ENCODE results near the gene PLA2G12A. TPM values are rescaled to one million over a fixed set of nuclear protein-coding genes. Genes with fewer than 3 reads are reported as not detected.

Gene PLA2G12A
- total and polyA plus RNA-seq, 9 of the 15 experiments (the other 6 are each of a cell fraction or from before 2014, with no cell fraction given) = 24.2 to 226 (median 80.5) TPM

- TF ChIP-seq TAF7 (tag; IDR thresholded peaks at IDR 0.05) = no peak
- TF ChIP-seq SRSF7 (optimal IDR thresholded peaks at IDR 0.05; ENCODE audit: low read depth, low read length) = no peak
- TF ChIP-seq ETS2 (tag; IDR thresholded peaks at IDR 0.05; ENCODE audit: borderline replicate concordance, poor library complexity, severe bottlenecking) = no peak
- no peak for TF ChIP-seq SRF (CRISPR knock-in tag; IDR thresholded peaks at IDR 0.05)
- TF ChIP-seq TSC22D4 (tag; IDR thresholded peaks at IDR 0.05) = no peak
- no peak for TF ChIP-seq CBX5 (IDR thresholded peaks at IDR 0.05; ENCODE audit: borderline replicate concordance, low read depth)
- no peak for TF ChIP-seq BRD9 (IDR thresholded peaks at IDR 0.05; ENCODE audit: low read depth, partially characterized antibody)
- no peak for TF ChIP-seq TAF1 (IDR thresholded peaks at IDR 0.05; ENCODE audit: control insufficient read depth, extremely low read depth, insufficient read depth, low read length, severe bottlenecking)
- TF ChIP-seq CAMTA2 (CRISPR knock-in tag; conservative IDR thresholded peaks at IDR 0.05) = no peak
- no peak for TF ChIP-seq CBFA2T2 (conservative IDR thresholded peaks at IDR 0.05)
- TF ChIP-seq GTF2B (IDR thresholded peaks at IDR 0.05; ENCODE audit: extremely low read depth, insufficient read length) = no peak
- 0 out of 2 replicates have a peak, but pooled peaks have one; percentile 47 for TF ChIP-seq CHAMP1 (IDR thresholded peaks at IDR 0.05)
- no peak for TF ChIP-seq SMARCB1 (IDR thresholded peaks at IDR 0.05; ENCODE audit: insufficient read length, low read depth)
- TF ChIP-seq ZFPM2 (CRISPR knock-in tag; IDR thresholded peaks at IDR 0.05) = no peak
- no peak for TF ChIP-seq THRAP3 (IDR thresholded peaks at IDR 0.05; ENCODE audit: borderline replicate concordance)
- no peak for TF ChIP-seq IRF9 (tag; IDR thresholded peaks at IDR 0.05)
- no peak for TF ChIP-seq WHSC1 (IDR thresholded peaks at IDR 0.05; ENCODE audit: low read length)
- TF ChIP-seq MTA3 (IDR thresholded peaks at IDR 0.05; ENCODE audit: borderline replicate concordance) = 0 out of 2 replicates have a peak, but pooled peaks have one; percentile 43
- no peak for TF ChIP-seq FOXO4 (CRISPR knock-in tag; IDR thresholded peaks at IDR 0.05)
- TF ChIP-seq SRSF9 (IDR thresholded peaks at IDR 0.05; ENCODE audit: borderline replicate concordance, low read depth, low read length) = no peak
These were observed 1.0 kb upstream of the PLA2G12A start (continued) for GRCh38 chr4:109730619-109731545.

Measured in K562 (cell line).